Measurements from ENCODE around the gene CCDC6.
"Not testable (repeated sequence)": the region's sequence is repeated elsewhere in the genome, so short reads cannot be mapped to it uniquely, and the experiment has no call there.

Gene CCDC6

GRCh38 chr10:59906417-59907202 is at the start of gene CCDC6:
CCDC6 (minus strand) TSS chr10:59906556; CDS start chr10:59906424, 132 bp downstream.
- DNase-seq = peak; percentile 93

GRCh38 chr10:59954296-59954695 is 47.9 kb upstream of the CCDC6 start:
- DNase-seq = no peak

GRCh38 chr10:59953711-59954110 is 47.4 kb upstream of the CCDC6 start:
- DNase-seq = not testable (repeated sequence)

- DNase-seq = no peak
Observed at GRCh38 chr10:59950105-59950504, 43.7 kb upstream of the CCDC6 start.

- DNase-seq = no peak
Observed at GRCh38 chr10:59949608-59950007, 43.3 kb upstream of the CCDC6 start.

GRCh38 chr10:59945991-59946390 is 39.6 kb upstream of the CCDC6 start:
- no peak for DNase-seq

- DNase-seq = no peak
Observed at GRCh38 chr10:59945590-59945989, 39.2 kb upstream of the CCDC6 start.

GRCh38 chr10:59944339-59944935 is 38.1 kb upstream of the CCDC6 start:
- DNase-seq = no peak

- no peak for DNase-seq
Observed at GRCh38 chr10:59942556-59942955, 36.2 kb upstream of the CCDC6 start.

GRCh38 chr10:59937720-59938119 is 31.4 kb upstream of the CCDC6 start:
- no peak for DNase-seq

GRCh38 chr10:59934701-59935100 is 28.3 kb upstream of the CCDC6 start:
- DNase-seq = no peak

GRCh38 chr10:59930788-59931521 is 24.6 kb upstream of the CCDC6 start:
- DNase-seq = not testable (repeated sequence)

- no peak for DNase-seq
Observed at GRCh38 chr10:59926086-59926485, 19.7 kb upstream of the CCDC6 start.

- DNase-seq = no peak
Observed at GRCh38 chr10:59922907-59923306, 16.6 kb upstream of the CCDC6 start.

- DNase-seq = no peak
Observed at GRCh38 chr10:59917922-59918321, 11.6 kb upstream of the CCDC6 start.

- DNase-seq = no peak
Observed at GRCh38 chr10:59913547-59914237, 7.3 kb upstream of the CCDC6 start.

- DNase-seq = no peak
Observed at GRCh38 chr10:59910867-59911266, 4.5 kb upstream of the CCDC6 start.

- DNase-seq = no peak
Observed at GRCh38 chr10:59909815-59910214, 3.5 kb upstream of the CCDC6 start.

- DNase-seq = no peak
Observed at GRCh38 chr10:59908808-59909143, 2.4 kb upstream of the CCDC6 start.

GRCh38 chr10:59907918-59908807 is 1.8 kb upstream of the CCDC6 start:
- DNase-seq = peak; percentile 62

- no peak for DNase-seq
Observed at GRCh38 chr10:59907537-59907917, 1.2 kb upstream of the CCDC6 start.

- no peak for DNase-seq
Observed at GRCh38 chr10:59905731-59906416, 482 bp downstream of the CCDC6 start.
